KOPT-K1 (cell line): Measurements from ENCODE around the gene TMED6.

ENCODE experiments used
- H3K27ac ChIP-seq: fragments of 200-600 bp; sonication (generic); 2 replicates; pipeline ENCODE4 v1.5.1; 2016; ENCODE audit warnings: antibody characterized with exemption, mild to moderate bottlenecking, low read depth, low read length; ENCODE audit not compliant: poor library complexity, severe bottlenecking
- H3K36me3 ChIP-seq: fragments of 200-600 bp; sonication (generic); 2 replicates; pipeline ENCODE4 v1.5.1; 2017; ENCODE audit warnings: antibody characterized with exemption, mild to moderate bottlenecking, low read length, moderate library complexity; ENCODE audit not compliant: insufficient read depth
- H3K9me3 ChIP-seq: fragments of 200-600 bp; sonication (generic); 2 replicates; pipeline ENCODE4 v1.5.1; 2017; ENCODE audit warnings: antibody characterized with exemption, low read length, mild to moderate bottlenecking; ENCODE audit not compliant: insufficient read depth, poor library complexity, severe bottlenecking

The TMED6 gene

GRCh38 chr16:69339289-69340094 is 12.1 kb downstream of the TMED6 start, which contains the start of the genes COG8 and NIP7:
TSS of gene COG8 (minus strand) at chr16:69339564. CDS start at chr16:69339552, 12 bp downstream.
TSS of gene NIP7 (plus strand) at chr16:69339772. CDS start at chr16:69339830, 58 bp downstream.
- no peaks in the 10 kb centered on the region for H3K9me3 ChIP-seq
- peak within 1 kb of the TSS; percentile 80 for H3K27ac ChIP-seq
- peaks cover 62% of the 10 kb centered on the region for H3K36me3 ChIP-seq

GRCh38 chr16:69338557-69339288 is 12.9 kb downstream of the TMED6 start:
- Histone ChIP-seq H3K36me3 (peaks cover 62% of the 10 kb centered on the region), H3K27ac (peak overlapping the region; percentile 80), H3K9me3 (no peaks in the 10 kb centered on the region)

GRCh38 chr16:69334696-69335095 is 16.9 kb downstream of the TMED6 start:
- Histone ChIP-seq H3K9me3 (no peaks in the 10 kb centered on the region), H3K36me3 (peaks cover 52% of the 10 kb centered on the region), H3K27ac (no peak overlapping the region)

GRCh38 chr16:69330286-69331109 is 21.1 kb downstream of the TMED6 start, which contains the start of gene PDF:
TSS of gene PDF (minus strand) at chr16:69330588. CDS start at chr16:69330570, 18 bp downstream.
- Histone ChIP-seq H3K9me3 (no peaks in the 10 kb centered on the region), H3K27ac (peak within 1 kb of the TSS; percentile 85), H3K36me3 (peaks cover 77% of the 10 kb centered on the region)

- peak overlapping the region; percentile 85 for H3K27ac ChIP-seq
- H3K9me3 ChIP-seq = no peaks in the 10 kb centered on the region
- H3K36me3 ChIP-seq = peaks cover 77% of the 10 kb centered on the region
These were observed 22.0 kb downstream of the TMED6 start for GRCh38 chr16:69329369-69330285.

- peaks cover 77% of the 10 kb centered on the region for H3K36me3 ChIP-seq
- no peaks in the 10 kb centered on the region for H3K9me3 ChIP-seq
- peak overlapping the region; percentile 85 for H3K27ac ChIP-seq
These were observed 22.7 kb downstream of the TMED6 start for GRCh38 chr16:69328854-69329316.

GRCh38 chr16:69327585-69328310 is 23.8 kb downstream of the TMED6 start:
- Histone ChIP-seq H3K27ac (peak overlapping the region; percentile 85), H3K36me3 (peaks cover 77% of the 10 kb centered on the region), H3K9me3 (no peaks in the 10 kb centered on the region)

GRCh38 chr16:69326172-69326873 is 25.3 kb downstream of the TMED6 start:
- H3K27ac ChIP-seq = no peak overlapping the region
- H3K36me3 ChIP-seq = peaks cover 81% of the 10 kb centered on the region
- H3K9me3 ChIP-seq = no peaks in the 10 kb centered on the region

- Histone ChIP-seq H3K36me3 (peaks cover 86% of the 10 kb centered on the region), H3K27ac (no peak overlapping the region), H3K9me3 (no peaks in the 10 kb centered on the region)
These were observed 25.8 kb downstream of the TMED6 start for GRCh38 chr16:69325784-69326171.

- no peak overlapping the region for H3K27ac ChIP-seq
- no peaks in the 10 kb centered on the region for H3K9me3 ChIP-seq
- peaks cover 97% of the 10 kb centered on the region for H3K36me3 ChIP-seq
These were observed 26.9 kb downstream of the TMED6 start for GRCh38 chr16:69324585-69325253.

GRCh38 chr16:69324013-69324531 is 27.5 kb downstream of the TMED6 start:
- peaks cover 100% of the 10 kb centered on the region for H3K36me3 ChIP-seq
- no peak overlapping the region for H3K27ac ChIP-seq
- no peaks in the 10 kb centered on the region for H3K9me3 ChIP-seq

GRCh38 chr16:69323415-69323814 is 28.2 kb downstream of the TMED6 start:
- Histone ChIP-seq H3K27ac (no peak overlapping the region), H3K36me3 (peaks cover 100% of the 10 kb centered on the region), H3K9me3 (no peaks in the 10 kb centered on the region)
